ENCODE data around the gene FOXM1. TPM values are rescaled to one million over a fixed set of nuclear protein-coding genes. Genes with fewer than 3 reads are reported as not detected.

The FOXM1 gene
- total and polyA plus RNA-seq, 2 of the 13 experiments (the other 11 are each of a cell fraction or from before 2014, with no cell fraction given), result 17.1 to 25.9 TPM

DNA sequence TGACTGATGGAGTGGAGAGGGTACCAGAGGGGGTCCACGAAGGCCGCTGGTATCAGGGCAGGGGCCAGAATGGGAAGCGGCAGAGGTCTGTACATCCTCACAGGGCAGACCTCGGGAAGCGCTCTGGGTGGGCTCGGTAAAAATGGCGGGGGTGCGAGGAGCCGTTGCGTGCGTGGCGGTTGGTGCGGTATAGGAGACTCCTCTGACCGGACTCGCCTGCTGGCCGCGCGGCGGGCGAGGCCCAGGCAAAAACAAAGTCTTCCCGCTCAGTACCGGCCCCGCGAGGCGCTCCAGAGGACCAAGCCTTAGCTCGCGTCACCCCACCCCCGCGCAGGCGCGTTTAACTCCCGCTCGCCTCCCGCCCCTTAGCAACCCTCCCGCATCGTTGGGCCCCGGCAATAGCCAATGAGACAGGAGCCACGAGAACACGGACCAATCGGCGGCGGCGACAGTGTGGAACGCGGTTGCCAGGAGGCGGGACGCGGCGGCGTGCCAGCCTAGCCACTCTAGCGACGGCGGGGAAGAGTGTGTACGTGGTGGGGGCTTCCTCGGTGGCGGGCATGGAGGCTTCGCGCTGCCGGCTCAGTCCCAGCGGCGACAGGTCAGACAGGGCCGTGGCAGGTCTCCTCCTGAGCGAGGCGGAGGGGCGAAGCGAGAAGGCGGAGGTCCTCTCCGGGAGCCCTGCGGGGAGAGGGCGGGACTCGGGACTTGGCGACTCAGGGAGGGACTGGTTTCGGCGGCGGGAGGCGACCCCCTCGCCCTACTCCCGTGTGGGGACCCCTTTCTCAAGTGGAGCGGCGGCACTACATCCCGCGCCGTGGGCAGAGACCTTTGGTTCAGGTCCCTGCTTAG lies 13.6 kb upstream of the FOXM1 start, which contains the start of gene TULP3 (continued):
- TF ChIP-seq, protein P1, sequence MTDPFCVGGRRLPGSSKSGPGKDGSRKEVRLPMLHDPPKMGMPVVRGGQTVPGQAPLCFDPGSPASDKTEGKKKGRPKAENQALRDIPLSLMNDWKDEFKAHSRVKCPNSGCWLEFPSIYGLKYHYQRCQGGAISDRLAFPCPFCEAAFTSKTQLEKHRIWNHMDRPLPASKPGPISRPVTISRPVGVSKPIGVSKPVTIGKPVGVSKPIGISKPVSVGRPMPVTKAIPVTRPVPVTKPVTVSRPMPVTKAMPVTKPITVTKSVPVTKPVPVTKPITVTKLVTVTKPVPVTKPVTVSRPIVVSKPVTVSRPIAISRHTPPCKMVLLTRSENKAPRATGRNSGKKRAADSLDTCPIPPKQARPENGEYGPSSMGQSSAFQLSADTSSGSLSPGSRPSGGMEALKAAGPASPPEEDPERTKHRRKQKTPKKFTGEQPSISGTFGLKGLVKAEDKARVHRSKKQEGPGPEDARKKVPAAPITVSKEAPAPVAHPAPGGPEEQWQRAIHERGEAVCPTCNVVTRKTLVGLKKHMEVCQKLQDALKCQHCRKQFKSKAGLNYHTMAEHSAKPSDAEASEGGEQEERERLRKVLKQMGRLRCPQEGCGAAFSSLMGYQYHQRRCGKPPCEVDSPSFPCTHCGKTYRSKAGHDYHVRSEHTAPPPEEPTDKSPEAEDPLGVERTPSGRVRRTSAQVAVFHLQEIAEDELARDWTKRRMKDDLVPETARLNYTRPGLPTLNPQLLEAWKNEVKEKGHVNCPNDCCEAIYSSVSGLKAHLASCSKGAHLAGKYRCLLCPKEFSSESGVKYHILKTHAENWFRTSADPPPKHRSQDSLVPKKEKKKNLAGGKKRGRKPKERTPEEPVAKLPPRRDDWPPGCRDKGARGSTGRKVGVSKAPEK (CRISPR knock-in tag; IDR thresholded peaks at IDR 0.05; ENCODE audit: borderline replicate concordance), result no peak
- no peak for TF ChIP-seq JUND (CRISPR knock-in tag; IDR thresholded peaks at IDR 0.05)
- TF ChIP-seq RFXAP (CRISPR knock-in tag; IDR thresholded peaks at IDR 0.05; ENCODE audit: borderline replicate concordance), result peak; percentile 96
- no peak for TF ChIP-seq ESRRA (CRISPR knock-in tag; IDR thresholded peaks at IDR 0.05; ENCODE audit: low read depth)
- TF ChIP-seq, protein P2, sequence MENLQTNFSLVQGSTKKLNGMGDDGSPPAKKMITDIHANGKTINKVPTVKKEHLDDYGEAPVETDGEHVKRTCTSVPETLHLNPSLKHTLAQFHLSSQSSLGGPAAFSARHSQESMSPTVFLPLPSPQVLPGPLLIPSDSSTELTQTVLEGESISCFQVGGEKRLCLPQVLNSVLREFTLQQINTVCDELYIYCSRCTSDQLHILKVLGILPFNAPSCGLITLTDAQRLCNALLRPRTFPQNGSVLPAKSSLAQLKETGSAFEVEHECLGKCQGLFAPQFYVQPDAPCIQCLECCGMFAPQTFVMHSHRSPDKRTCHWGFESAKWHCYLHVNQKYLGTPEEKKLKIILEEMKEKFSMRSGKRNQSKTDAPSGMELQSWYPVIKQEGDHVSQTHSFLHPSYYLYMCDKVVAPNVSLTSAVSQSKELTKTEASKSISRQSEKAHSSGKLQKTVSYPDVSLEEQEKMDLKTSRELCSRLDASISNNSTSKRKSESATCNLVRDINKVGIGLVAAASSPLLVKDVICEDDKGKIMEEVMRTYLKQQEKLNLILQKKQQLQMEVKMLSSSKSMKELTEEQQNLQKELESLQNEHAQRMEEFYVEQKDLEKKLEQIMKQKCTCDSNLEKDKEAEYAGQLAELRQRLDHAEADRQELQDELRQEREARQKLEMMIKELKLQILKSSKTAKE (CRISPR knock-in tag; IDR thresholded peaks at IDR 0.05; ENCODE audit: borderline replicate concordance), result peak; percentile 65; the same call in 1 of the 2 replicates
- TF ChIP-seq SMAD3 (CRISPR knock-in tag; IDR thresholded peaks at IDR 0.05), result no peak
- TF ChIP-seq MATR3 (CRISPR knock-in tag; IDR thresholded peaks at IDR 0.05), result no peak
- no peak for TF ChIP-seq HOXA7 (CRISPR knock-in tag; IDR thresholded peaks at IDR 0.05)
- TF ChIP-seq, protein P3, sequence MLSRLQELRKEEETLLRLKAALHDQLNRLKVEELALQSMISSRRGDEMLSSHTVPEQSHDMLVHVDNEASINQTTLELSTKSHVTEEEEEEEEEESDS (CRISPR knock-in tag; IDR thresholded peaks at IDR 0.05; ENCODE audit: borderline replicate concordance), result peak; percentile 82
- TF ChIP-seq, protein P4, sequence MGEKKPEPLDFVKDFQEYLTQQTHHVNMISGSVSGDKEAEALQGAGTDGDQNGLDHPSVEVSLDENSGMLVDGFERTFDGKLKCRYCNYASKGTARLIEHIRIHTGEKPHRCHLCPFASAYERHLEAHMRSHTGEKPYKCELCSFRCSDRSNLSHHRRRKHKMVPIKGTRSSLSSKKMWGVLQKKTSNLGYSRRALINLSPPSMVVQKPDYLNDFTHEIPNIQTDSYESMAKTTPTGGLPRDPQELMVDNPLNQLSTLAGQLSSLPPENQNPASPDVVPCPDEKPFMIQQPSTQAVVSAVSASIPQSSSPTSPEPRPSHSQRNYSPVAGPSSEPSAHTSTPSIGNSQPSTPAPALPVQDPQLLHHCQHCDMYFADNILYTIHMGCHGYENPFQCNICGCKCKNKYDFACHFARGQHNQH (CRISPR knock-in tag; IDR thresholded peaks at IDR 0.05), result peak; percentile 80
- peak; percentile 92; the same call in 1 of the 2 replicates for TF ChIP-seq ZNF234 (CRISPR knock-in tag; conservative IDR thresholded peaks at IDR 0.05)
- TF ChIP-seq ZNF737 (CRISPR knock-in tag; IDR thresholded peaks at IDR 0.05; ENCODE audit: borderline replicate concordance), result 0 out of 2 replicates have a peak, but pooled peaks have one; percentile 47
- TF ChIP-seq GLI4 (CRISPR knock-in tag; IDR thresholded peaks at IDR 0.05; ENCODE audit: borderline replicate concordance), result peak; percentile 62; the same call in 1 of the 2 replicates
- no peak for TF ChIP-seq ZNF530 (CRISPR knock-in tag; IDR thresholded peaks at IDR 0.05; ENCODE audit: low read depth)
- no peak for TF ChIP-seq DR1 (CRISPR knock-in tag; IDR thresholded peaks at IDR 0.05)
- TF ChIP-seq, protein P5, sequence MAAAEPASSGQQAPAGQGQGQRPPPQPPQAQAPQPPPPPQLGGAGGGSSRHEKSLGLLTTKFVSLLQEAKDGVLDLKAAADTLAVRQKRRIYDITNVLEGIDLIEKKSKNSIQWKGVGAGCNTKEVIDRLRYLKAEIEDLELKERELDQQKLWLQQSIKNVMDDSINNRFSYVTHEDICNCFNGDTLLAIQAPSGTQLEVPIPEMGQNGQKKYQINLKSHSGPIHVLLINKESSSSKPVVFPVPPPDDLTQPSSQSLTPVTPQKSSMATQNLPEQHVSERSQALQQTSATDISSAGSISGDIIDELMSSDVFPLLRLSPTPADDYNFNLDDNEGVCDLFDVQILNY (CRISPR knock-in tag; conservative IDR thresholded peaks at IDR 0.05), result no peak; the same call in none of the 2 replicates
- TF ChIP-seq, protein P6, sequence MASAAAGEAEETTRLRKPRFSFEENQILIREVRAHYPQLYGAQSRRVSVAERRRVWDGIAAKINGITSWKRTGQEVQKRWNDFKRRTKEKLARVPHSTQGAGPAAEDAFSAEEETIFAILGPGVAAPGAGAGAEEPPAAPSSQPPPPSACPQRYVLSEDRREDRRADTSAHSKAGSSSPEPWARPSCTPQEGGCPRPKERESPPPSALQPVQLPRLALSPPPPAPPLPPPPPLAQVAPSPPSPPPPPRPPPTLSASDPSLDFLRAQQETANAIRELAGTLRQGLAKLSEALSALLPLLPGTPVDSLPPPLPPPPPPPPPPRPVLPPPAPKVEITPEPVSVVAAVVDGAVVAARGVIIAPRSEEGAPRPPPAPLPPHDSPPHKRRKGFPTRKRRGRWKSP (CRISPR knock-in tag; IDR thresholded peaks at IDR 0.05), result no peak
- no peak for TF ChIP-seq ZNF605 (CRISPR knock-in tag; IDR thresholded peaks at IDR 0.05)
- no peak for TF ChIP-seq ZSCAN20 (CRISPR knock-in tag; IDR thresholded peaks at IDR 0.05; ENCODE audit: borderline replicate concordance)
